ENCODE measurements around the gene TMEM115.

DNA sequence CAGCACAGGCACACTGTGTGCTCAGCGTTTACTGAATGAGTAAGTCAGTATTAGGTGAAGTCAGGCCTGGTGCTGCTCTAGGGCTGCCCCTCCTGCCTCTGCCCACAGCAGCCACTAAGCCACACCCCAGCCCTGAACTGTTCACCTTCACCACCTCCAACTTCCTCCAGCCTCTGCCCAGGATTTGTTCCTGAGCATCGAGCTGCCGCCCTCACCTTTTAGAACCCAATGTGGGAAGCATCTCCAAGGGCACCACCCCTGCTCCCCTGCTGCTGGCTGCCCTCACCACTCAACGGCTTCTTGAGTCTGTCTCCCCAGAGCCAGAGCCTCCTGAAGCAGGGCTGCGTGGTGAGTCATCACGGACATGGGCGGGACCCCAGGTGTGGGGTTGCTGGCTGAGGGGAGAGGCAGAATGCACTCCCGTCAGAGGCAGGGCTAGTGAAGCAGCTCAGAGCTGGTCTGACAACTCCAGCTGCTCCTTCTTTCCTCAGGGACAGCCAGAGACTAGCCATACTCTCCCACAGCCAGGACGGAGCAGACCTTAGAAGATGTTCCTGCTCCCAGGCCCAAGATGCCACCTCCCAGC is 42.6 kb downstream of the TMEM115 start:
- TF ChIP-seq POLR2A (IDR thresholded peaks at IDR 0.05): peak in 3 of 4 donors; percentile 60 to 73 (median 64)
- TF ChIP-seq, protein P1, sequence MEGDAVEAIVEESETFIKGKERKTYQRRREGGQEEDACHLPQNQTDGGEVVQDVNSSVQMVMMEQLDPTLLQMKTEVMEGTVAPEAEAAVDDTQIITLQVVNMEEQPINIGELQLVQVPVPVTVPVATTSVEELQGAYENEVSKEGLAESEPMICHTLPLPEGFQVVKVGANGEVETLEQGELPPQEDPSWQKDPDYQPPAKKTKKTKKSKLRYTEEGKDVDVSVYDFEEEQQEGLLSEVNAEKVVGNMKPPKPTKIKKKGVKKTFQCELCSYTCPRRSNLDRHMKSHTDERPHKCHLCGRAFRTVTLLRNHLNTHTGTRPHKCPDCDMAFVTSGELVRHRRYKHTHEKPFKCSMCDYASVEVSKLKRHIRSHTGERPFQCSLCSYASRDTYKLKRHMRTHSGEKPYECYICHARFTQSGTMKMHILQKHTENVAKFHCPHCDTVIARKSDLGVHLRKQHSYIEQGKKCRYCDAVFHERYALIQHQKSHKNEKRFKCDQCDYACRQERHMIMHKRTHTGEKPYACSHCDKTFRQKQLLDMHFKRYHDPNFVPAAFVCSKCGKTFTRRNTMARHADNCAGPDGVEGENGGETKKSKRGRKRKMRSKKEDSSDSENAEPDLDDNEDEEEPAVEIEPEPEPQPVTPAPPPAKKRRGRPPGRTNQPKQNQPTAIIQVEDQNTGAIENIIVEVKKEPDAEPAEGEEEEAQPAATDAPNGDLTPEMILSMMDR (IDR thresholded peaks at IDR 0.05): peak in 1 of 6 experiments; percentile 16
